Measurements from ENCODE around the gene PRKCB. TPM values are rescaled to one million over a fixed set of nuclear protein-coding genes. Genes with fewer than 3 reads are reported as not detected.
"Not testable (repeated sequence)": the region's sequence is repeated elsewhere in the genome, so short reads cannot be mapped to it uniquely, and the experiment has no call there.

Gene PRKCB
- total RNA-seq, 1 experiment from 2014 or later: 2.0 TPM

DNA sequence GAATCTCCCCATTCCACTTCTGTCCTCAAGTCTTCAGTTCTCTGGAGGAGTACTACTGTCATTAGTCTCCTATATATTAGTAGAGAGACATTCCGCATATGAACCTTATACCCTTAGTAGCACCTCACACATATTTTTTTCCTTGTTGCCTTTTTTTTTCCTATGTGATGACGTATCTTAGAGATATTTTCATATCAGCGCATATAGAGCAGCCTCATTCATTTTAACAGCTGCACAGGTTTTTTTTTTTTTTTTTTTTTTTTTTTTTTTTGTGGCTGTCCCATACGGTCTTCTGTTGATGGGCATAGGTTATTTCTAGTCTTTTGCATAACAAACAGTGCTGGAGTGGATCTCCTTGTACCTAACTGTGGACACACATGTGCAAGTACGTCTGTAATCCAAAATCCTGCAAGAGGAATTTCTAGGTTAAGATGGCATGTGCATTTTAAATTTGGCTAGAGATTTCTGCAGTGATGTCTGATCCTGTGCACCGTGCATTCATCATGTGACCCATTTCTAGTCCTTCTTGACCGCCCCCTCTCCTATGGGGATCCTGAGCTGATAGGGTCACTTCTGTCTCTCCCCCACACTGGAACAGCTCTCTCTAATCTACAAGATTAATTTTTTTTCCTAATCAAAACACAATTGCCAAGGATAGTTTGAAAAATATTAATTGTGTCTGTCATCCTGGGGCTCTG lies 64.8 kb downstream of the PRKCB start:
- no peak for DNase-seq (ENCODE audit: extremely low read depth, low read depth)

DNA sequence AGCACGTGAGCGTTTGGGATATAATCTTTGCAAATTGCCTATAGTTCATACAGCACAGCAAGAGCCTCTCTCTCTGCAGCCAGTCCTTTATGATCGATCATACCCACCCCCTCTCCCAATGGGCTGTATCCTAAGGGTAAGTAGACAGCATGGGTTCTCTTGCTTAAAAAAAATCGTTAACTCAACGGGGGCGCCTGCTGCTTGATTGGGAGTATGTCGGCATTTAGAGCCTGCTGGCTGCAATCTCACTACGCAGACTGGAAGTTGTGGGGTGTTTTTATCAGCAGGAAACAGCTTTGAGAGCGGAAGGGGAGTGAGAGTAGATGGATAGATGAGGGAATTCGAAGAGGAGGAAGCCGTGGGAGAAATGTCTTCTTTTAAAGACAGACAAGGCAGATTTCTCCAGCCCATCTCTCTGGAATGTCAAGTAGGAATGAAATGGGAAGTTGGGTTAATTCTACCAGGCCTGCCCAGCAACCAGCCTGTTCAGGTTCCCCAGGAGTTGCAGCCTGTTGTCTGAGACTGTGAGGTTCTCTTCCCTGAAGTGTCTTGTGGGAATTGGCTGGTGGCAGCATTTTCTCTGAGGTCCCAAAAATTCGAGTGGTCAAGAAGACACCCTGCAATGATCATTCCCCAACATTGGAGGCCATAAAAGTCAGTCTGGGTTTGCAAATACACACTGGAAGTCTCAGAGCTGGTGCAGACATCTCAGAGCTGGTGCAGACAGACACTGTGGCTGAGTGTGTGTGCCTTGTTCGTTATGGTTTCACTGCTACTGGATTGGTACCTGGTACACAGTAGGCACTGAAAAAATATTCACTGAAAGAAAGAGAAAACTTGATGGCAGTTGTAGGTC lies 65.6 kb downstream of the PRKCB start:
- no peak for DNase-seq (ENCODE audit: extremely low read depth, low read depth)

GRCh38 chr16:23902034-23902747 lies 66.4 kb downstream of the PRKCB start:
- DNase-seq (ENCODE audit: extremely low read depth, low read depth): no peak

GRCh38 chr16:23902748-23903414 lies 67.1 kb downstream of the PRKCB start:
- DNase-seq (ENCODE audit: extremely low read depth, low read depth): no peak

- DNase-seq (ENCODE audit: extremely low read depth, low read depth): peak; percentile 67
Measured at GRCh38 chr16:23905027-23905426, 69.2 kb downstream of the PRKCB start.

DNA sequence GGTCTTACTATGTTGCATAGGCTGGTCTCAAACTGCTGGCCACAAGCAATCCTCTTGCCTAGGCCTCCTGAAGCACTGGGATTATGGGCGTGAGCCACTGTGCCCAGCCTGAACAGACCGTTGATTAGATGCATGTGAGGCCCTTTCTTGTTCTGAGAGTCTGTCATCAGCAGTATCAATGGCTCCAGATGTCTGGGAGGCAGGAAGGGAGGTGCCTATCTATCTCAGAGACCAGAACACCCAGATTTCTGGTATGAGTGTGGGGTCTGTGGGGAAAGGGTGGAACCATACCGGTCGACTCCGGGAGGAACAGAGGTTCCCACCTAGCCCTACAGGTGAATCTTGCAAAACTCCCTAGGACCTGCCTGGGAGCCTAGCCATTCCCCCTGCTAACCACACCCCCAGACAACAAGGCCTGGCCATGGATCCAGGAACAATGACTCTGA lies 71.7 kb downstream of the PRKCB start:
- no peak for DNase-seq (ENCODE audit: extremely low read depth, low read depth)

DNA sequence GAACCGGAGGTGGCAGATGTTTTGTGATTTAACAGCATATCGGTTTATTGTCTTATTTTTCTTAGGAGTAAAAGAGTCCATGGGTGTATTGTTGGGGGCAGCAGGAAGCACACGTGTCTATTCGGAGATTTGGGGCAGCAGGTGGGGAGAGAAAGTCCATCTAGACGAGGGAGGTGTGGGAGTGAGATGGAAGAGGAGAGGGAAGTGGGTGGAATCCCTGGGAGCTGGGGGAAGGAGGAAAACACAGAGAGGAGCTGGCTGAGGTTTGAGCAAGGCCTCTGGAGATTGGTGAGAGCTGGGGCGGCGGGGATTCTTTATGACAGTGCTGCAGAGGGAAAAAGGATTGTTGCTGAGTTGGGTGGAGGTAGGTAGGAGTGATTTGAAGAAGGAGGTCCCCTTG lies 72.1 kb downstream of the PRKCB start:
- no peak for DNase-seq (ENCODE audit: extremely low read depth, low read depth)

DNA sequence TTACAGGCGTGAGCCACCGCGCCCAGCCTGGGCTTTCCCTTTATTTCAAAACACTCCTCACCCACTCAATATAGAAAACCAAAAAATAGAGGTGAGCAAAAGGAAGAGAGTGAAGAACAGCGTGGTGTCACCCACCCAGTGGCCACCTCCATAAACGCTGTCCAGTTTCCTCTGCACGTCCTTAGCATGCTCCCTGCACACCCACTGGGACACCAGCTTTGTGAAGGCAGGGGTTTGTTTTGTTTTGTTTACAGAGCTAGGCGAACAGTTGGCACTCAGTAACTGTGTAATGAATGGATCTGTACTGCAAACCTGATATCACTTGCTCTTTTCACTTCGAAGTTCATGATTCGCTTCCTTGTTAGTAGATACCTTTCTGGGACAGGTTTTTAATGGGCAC lies 73.0 kb downstream of the PRKCB start:
- no peak for DNase-seq (ENCODE audit: extremely low read depth, low read depth)

DNA sequence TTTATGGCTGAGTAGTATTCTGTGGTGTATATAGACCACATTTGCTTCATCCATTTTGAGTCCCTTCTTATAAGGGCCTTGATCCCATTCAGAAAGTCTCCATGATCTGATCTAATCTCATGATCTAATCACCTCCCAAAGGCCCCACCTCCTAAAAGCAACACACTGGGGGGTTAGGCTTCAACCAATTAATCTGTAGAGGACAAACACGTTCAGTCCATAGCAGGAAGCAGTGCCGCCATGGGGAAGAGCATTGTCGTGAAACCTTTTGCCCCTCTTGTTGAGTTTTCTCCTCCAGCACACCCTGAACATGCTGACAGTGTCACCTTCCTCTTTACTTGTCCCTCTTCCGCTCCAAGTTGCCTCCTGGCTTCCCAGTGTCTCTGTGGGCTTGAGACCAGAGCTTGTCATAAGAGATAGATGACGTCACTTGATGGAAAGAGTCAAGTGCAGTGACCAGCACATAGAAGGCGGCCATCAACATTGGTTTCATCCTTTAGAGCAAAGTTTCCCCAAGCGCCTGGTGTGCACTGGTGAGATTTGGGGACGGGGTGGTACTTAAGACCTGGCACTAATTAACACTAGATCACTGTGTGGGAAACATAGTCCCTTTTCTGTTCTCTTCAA lies 74.1 kb downstream of the PRKCB start:
- no peak for DNase-seq (ENCODE audit: extremely low read depth, low read depth)

DNA sequence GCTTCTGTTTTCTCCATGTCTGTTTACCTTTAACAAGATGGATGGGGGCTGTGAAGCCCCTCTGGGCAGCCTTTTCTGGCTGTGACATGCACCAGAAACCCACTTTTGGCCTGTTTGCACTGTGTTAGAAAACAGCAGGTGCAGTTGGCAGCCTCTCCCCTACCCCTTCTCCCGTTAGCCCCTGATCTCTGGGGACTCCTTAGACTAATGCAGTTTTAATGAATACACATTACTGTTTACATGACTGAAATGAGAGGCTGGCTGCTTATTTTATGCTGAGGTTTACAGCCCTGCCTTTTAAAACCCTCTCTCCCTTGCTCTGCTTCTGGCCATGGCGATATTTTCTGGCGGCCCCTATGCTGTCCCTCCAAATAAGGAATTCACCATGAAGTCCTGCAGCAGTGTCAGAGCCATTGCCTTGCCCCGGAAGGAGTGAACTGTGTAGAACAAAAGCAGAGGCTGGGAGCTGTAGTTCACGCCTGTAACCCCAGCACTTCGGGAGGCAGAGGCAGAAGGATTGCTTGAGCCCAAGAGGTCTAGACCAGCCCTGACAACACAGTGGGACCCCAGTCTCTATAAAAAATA lies 79.3 kb downstream of the PRKCB start:
- DNase-seq (ENCODE audit: extremely low read depth, low read depth): no peak

DNA sequence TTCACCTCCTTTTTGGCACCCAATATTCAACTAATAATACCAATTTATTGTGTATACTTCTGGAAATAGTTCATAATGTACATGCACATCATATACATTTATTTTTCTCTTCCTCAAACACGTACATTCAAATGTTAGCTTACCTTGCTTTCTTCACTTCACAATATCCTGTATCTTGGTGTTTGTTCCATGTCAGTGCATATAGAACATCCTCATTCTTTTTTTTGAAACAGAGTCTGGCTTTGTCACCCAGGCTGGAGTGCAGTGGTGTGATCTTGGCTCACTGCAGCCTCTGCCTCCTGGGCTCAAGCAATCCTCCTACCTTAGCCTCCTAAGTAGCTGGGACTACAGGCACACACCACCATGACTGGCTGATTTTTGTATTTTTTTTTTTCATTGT lies 80.8 kb downstream of the PRKCB start:
- not testable (repeated sequence) for DNase-seq (ENCODE audit: extremely low read depth, low read depth)

- DNase-seq (ENCODE audit: extremely low read depth, low read depth): no peak
Measured at GRCh38 chr16:23917621-23918020, 81.8 kb downstream of the PRKCB start.

DNA sequence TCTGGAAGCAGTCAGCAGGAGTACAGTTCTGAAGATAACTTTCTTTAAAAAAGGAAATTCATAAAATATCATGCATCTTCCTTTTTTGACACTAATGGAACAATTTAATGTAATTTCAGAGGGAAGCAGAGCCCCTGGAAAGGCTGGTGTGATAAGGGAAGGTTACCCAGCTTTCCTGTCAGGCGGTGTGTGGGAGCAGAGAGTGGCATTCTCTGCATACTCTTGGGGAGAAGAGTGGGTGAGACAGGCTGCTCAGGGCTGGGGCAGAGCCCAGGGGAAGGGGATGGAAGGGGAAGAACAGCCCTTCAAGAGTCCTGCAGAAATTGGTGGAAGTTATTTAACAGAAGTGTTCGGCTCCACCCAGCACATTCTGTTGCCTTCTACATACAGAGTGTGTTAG lies 84.7 kb downstream of the PRKCB start:
- DNase-seq (ENCODE audit: extremely low read depth, low read depth): no peak

DNA sequence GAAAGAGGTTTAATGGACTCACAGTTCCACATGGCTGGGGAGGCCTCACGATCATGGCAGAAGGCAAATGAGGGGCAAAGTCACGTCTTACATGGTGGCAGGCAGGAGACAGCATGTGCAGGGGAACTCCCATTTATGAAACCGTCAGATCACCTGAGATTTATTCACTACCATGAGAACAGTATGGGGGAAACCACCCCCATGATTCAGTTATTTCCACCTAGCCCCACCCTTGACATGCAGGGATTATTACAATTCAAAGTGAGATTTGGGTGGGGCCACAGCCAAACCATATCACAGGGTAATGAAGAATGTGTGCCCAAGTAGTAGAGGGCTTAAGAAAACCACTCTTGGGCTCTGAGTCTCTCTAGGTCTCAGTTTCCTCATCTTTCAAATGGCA lies 85.1 kb downstream of the PRKCB start:
- no peak for DNase-seq (ENCODE audit: extremely low read depth, low read depth)

DNA sequence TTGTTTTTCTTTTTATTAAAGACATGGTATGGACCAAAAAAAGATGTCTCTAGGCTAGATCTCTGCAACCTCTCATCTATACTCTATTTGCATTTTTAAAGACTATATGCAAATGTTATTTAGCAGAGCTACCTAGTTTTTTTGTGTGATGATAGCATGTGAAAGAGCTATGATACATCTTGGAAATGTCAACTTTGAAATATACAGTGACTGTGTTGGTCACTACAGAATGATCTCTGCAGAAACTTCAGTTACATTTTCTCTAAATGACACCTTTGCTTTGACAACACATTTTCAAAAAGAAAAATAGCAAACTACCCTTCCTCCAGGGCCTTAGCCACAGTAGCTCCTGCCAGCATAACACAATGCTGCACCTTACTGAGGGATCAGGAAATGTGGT lies 86.6 kb downstream of the PRKCB start:
- no peak for DNase-seq (ENCODE audit: extremely low read depth, low read depth)

- no peak for DNase-seq (ENCODE audit: extremely low read depth, low read depth)
Measured at GRCh38 chr16:23924128-23924527, 88.3 kb downstream of the PRKCB start.

GRCh38 chr16:23927796-23928195 lies 92.0 kb downstream of the PRKCB start:
- no peak for DNase-seq (ENCODE audit: extremely low read depth, low read depth)

DNA sequence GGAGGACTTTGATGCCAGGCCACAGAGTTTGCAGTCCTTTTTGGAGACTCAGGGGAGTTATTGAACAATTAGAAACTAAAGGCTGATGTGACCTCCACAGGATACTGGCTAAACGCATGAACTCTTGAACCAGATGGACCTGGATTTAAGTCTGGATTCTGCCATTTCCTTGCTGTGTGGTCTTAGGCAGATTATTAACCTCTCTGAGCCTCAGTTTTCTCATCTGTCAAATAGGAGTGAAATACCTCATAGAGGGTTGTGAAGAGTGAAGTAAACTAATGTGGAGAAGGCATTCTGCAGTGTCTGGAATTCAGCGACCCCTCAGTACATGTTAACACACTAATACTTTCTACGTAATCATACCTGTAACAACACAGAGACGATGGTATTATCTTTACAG lies 93.5 kb downstream of the PRKCB start:
- DNase-seq (ENCODE audit: extremely low read depth, low read depth): no peak

- no peak for DNase-seq (ENCODE audit: extremely low read depth, low read depth)
Measured at GRCh38 chr16:23929856-23930255, 94.1 kb downstream of the PRKCB start.

GRCh38 chr16:23930791-23931190 lies 95.0 kb downstream of the PRKCB start:
- DNase-seq (ENCODE audit: extremely low read depth, low read depth): no peak
